ENCODE data around the gene DNAJC13.

The DNAJC13 gene

DNA sequence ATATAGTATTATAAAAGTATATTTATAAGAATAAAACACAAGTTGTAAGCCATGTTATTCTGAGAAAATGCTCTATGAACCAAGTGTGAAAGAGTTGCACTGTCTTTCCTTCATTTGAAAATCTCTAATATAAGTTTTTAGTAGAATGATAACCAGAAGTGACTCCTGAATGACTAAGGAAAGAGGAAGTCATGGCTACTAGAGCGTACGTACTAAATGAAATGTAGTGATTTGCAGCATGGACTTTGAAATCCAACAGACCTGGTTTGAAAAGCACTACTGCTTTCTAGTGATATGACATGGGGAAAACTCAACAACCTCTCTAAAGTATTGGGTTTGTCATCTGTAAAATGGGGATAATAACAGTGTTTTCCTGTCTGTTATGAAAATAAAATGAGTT is 10.3 kb upstream of the DNAJC13 start:
- no peak for DNase-seq

DNA sequence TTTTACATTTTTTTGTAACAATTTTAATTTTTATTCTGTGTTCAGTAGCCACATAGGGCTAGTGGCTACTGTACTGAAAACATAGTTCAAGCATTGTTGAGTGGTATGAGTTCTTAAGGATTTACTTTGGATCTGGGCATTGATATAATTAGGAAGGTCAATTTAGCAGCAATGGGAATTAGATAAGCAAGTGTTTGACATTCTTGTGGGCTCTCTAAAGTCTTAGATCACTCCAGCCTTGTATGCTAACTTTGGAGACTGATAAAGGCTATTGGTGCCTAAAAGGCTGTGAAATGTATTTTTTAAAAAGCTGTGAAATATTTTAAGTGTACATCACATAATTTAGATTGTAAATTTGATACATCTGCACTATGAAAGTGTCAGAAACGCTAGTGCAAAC is 2.5 kb upstream of the DNAJC13 start:
- DNase-seq: no peak

DNA sequence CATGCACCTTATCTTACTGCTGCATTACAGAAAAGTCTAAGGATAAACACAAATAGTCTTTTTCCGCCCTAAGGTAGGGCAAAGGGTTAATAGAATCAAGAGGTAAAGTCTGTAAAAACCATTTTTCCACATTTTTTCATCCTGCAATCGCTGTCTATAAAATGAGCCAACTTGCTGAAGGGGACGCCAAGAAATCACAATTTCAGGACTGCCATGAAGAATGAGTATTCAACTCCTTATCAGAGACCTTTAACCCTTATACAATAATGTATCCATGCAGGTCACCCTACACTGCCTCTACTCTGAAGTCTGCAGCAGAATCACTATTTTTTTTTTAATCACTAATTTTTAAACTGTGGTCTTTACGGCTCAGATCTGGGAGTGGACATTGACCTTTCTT is 1.1 kb upstream of the DNAJC13 start:
- no peak for DNase-seq

DNA sequence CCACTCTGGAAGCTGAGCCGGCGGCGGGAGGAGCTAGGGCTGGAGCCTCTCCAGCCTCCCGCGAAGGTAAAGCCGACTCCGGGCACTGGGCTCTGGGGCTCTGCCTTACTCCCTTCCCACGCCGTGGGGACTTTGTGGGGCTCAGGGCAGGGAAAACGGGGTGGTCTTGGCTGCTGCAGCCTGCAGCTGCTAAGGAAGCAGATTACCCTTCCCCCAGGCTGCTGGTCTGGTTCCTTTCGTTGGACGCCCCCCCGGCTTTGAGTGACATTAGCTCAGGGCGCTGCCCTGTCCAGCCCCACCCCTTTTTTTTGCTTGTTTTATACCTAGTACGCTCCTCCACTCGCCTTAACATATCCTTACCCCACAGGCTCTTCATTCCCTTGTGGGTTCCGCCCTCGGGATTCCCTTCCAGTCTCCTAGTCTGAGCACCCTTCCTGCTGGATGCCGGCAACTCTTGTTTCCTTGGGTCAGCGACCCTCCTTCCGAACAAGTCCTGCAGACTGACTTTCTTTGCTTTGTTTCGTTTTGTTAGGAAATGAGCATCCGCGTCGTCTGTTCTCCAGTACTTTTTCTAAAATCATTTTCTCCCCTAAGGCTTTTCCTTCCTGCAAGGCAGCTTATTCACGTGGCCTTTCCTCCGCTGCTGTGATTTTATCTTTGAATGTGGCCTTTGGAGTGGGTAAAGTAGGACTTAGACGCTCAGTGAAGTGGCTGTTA is 551 bp downstream of the DNAJC13 start:
- peak; percentile 53 for DNase-seq

DNA sequence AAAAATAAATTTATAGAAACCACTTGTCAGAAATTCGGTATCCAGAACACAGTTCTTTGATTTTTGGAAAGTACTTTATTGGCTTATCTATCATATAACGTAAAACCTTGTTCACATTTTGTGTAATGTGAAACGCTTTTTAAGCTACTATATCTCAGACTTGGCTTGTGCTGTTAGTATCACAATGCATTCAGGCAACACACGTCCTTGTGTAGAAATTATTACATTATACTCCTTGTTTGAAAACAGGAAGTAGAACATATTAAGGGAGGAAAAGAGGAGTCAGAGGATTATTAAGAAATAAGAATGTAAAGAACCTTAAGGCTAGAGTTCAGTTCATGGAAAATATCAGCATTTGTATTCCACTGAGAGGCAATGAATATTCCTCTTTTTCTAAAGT is 1.6 kb downstream of the DNAJC13 start:
- DNase-seq: no peak

DNA sequence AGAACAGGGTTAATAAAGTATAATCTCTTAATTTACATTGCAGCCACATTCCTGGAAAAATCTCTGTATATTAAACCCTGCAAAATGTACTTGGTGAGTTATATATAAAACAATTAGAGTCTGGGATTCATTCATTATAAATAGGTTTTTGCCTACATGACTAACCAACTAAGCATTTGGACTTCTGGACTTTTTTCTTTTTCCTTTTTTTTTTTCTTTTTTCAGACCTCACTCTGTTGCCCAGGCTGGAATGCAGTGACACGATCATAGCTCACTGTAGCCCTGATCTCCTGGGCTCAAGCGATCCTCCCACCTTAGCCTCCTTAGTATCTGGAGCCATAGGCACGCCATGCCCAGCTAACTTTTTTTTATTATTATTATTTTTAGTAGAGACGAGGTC is 4.5 kb downstream of the DNAJC13 start:
- no peak for DNase-seq

DNA sequence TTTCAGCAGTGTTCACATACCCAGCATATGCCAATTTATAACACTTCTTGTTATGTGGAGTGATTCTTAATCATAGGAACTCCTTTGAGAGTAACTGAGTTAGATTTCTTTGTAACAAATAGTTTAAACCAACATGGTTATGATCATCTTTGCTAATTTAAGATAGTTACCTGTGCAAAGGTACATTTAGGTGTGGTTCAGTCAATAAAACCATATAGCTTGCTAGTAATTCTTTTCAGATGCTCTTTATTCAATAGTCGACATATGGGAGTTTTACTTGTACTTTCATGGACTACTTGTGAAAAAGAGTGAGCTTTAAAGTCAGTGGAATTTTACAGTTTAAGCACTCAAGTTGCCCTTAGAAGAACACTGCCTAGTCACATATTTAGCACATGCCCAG is 5.2 kb downstream of the DNAJC13 start:
- DNase-seq: no peak

DNA sequence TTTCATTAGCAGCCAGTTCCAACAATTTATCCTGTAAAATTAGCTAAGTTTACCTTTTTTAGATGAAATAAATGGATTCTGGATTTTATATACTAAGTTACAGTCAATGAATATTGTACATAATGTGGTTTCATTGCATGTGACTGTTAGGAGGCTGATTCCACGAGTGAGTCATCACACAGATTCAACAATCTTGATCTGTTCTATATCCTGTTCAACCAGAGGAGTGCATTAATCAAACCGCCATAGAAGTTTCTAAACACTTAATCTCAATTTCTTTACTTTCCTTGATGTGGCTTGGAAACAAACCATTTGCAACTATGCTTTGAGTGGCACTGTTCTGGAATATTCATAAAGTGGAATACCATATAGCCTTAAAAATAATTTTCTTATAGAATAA is 15.3 kb downstream of the DNAJC13 start:
- DNase-seq: no peak

DNA sequence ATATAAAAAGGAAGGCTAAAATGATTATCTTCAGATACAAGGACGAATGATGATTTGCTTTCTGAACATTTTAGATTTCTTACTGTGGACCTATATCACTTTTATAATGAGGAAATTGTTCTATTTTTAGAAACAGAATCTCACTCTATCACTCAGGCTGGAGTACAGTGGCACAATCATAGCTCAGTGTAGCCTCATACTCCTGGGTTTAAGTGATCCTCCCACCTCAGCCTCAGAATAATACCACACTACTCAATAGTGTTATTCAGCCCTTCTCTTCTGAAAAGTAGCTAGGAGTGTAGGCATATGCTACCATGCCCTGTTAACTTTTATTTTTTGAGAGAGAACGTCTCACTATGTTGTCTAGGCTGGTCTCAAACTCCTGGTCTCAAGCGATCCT is 15.8 kb downstream of the DNAJC13 start:
- no peak for DNase-seq

DNA sequence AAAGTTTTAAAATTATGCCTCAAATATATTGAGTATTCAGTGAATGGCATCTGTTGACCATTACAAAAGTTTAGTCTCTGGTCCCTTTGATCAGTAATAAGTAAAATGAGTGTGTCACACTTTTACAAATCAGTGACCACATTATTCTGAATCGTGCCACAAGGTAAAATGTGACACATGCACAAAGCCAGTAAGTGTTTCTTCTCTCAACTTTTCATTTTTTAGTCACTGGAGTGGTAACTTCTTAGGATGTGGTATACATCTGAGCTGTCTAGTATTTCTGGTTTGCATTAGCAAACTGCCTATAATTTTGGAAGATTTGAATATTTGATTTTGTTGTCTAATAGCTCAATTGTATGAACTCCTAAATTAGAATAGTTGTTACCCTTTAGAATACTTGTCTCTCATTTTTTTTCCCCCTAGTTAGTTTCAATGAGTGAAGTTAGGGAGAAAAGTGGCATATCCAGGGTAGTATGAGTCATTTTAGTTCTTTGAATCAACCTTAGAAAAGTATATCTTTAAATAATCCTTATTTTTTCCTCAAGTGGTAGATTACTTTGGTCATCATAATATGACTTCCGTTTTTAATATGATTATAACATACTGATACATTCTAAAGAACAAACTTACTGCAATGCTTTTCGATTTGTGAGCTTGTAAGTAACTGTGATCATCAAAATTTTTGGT is 18.1 kb downstream of the DNAJC13 start:
- DNase-seq: no peak

DNA sequence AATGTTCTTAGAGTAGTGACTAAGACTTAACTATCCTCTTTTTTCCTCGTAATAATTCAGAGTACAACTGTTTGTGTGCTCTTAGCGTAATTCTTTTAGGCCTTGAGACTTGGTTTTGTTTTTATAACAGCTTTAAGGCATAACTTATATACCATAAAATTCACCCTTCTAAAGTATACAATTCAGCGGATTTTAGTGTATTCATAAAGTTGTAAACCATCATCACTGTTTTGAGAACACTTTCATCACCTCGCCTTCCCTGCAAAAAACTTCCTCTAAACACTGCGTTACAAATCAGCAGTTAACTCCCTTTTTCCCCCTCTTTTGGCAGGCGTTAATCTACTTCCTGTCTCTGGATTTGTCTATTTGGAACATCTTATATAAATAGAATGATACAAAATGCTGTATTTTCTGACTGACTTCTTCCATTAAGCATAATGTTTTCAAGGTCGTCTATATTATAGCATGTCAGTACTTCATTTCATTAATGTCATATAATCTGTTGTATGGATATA is 18.7 kb downstream of the DNAJC13 start:
- no peak for DNase-seq

DNA sequence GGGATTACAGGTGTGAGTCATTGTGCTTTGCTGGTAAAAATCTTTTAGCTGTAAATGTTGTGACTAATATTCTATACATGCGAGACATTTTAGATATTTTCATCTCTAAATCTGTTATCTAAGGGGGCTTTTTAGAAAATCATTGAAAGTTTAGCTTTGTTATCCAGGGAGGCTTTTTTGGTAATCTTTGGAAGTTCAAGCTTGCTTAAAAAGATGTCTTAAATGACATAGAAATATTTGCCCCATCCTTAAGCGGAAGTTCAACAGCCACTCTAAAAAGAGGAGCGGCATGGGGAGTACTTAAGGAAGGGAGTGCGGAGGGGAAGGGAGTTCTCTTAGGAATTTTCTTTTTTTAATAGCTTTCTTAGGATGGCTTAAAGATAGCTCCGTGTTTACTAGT is 26.1 kb downstream of the DNAJC13 start:
- DNase-seq: no peak

DNA sequence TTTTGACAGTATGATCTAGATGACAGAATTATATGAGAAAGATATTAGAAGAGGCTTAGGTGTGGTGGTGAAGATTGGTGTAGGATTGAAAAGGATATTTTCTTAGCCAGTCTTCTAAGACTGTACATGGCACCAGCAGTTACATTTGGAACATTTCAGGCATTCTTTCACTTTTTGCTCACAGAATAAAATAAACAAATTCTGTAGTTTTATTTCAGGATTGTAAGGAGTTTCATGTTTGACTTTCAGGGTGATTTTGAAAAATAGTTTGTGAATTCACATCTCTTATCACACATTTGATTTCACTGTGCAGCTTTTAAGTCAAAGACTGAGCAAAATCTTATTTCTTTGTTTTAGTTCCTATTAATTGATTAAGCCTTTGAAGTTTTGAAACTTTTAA is 27.1 kb downstream of the DNAJC13 start:
- DNase-seq: no peak

DNA sequence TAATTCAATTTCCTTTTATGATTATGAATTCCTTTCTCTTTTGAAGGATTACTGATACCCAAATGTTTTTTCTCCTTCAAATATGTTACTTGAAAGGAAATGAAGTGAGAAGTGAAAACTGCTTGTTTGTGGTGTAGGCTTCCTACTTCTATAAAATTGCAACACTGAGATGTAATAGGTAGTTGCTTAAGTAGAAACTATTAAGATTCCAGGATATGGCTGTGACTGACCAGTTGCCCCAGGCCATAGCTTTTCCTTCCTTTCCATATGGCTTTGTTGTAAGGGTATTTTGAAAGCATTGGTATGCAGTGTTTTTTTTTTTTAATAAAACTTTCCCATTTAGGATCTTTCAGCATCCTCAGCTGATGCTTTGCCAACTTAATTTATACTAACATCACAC is 28.5 kb downstream of the DNAJC13 start:
- no peak for DNase-seq

DNA sequence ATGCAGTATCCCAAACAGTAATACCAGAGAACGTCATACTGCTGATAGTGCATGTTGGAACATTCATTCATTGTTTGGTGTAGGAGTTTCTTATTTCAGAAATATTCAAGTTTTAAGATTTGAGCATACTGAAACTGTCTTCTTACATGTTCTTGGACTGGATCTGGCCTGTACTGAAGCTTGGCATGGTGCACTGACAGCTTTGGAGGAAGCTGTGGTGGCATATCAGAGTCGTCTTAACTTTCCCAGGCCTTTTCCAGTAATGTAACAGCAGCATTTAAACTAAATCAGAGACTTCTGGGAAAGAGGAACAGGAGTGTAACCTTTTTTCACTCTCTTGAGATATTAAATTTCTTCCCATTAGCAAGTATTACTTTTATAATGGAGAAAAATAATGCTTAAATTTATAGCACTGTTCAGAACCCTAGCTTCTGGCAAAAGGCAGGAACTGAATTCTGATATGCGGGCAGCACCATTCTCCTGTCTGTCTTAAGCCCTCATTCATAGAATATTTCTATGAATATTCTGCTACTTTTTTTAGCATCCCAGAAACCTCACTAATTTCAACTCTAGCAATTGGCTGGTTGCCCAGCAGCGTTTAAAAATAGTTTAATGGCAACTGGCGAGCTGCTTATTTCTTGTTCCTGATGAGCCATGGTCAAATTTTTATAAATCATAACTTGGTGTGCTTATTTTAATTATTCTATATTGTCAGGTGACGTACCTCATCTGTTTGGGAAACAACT is 31.1 kb downstream of the DNAJC13 start:
- DNase-seq: no peak

DNA sequence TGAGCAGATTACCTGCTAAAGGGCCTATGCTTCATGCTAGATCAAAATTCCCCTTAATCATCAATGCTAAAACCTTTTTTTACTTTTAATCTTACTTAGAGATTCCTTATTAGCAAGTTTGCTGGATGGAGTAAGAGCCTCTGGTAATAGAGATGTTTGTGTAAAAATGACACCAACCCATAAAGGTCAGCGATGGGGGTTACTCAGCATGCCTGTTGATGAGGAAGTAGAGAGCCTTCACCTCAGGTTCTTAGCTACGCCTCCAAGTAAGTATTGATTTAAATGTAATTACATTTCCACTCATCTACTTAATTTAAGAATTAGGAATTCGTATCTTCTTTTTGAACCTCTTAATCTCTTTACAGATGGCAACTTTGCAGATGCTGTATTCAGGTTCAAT is 38.8 kb downstream of the DNAJC13 start:
- no peak for DNase-seq

DNA sequence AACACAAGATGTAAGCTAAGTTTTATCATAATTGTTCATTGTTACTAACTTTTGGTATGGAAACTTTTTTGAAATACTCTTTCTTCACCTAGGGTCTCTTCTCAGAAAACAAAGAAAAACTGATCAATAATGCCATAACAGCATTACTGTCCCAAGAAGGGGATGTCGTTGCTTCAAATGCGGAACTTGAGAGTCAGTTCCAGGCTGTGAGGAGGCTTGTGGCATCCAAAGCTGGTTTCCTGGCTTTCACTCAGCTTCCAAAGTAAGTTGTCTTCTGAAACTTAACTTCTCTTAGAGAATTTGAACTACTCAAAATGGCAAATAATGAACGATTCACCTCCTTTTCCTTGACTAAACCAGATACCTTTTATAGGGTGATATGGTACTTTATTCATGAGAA is 39.3 kb downstream of the DNAJC13 start:
- DNase-seq: no peak

DNA sequence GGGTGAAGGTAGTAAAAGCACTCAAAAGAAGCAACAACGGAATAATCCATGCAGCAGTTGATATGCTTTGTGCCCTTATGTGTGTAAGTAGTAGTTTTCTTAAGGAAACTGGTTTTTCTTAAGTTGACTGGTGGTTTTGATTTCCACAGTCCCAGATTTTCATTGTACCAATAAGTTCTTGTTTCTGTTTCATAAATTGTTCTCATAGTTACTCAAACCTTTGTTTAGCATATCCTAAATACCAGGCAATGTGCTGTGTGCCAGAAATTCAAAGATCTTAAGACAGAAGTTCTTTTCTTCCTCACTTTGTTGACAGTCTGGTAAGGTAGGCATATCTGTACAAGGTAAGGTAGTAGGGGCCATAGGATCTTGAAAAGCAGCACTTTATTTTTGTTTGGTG is 40.0 kb downstream of the DNAJC13 start:
- DNase-seq: no peak

DNA sequence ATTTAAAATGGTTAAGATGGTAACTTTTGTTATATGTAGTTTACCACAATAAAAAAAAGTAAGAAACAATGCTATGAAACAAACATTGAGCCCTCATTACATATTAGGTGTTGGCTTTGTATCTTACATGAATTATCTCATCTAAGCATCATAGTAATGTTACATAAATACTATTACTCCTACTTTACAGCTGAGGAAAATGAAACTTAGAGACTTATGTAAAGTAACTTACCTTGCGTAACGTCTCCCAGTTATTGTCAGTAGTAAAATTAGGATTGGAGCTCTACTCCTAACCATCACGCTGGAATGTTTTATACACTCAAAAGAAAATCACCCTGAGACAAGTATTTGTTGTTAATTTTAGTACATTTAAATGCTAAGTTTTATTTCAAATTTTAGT is 42.2 kb downstream of the DNAJC13 start:
- DNase-seq: no peak

DNA sequence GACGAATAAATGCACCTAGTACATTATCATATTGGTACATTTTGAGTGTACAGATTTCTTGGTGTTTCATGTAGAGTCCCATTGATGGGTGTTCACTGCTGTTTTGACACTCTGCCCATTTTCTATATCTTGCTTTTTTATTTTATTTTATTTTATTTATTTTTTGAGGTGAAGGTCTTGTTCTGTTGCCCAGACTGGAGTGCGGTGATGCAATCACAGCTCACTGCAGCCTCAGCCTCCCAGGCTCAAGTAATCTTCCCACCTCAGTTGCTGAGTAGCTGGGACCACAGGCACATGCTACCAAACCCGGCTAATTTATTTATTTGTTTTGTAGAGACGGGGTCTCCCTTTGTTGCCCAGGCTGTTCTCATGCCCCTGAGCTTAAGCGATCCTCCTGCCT is 44.2 kb downstream of the DNAJC13 start:
- DNase-seq: no peak

DNA sequence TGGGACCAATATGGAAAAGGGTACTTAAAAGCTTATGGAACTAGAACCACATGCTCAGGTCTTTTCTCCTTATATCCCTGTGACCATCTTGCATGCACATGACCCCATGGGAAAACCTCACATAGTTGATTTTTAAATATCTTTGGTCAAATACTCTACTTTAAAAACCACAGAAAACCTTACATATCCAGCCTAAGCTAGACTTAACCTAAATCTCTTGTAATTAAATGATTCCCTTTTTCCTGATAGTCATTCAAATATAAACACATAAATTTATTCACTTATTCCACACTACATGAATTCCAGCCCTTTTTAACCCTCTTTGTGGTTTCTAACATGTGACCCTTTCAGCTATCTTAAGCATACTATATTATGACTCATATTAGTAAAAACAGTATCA is 46.8 kb downstream of the DNAJC13 start:
- DNase-seq: no peak

DNA sequence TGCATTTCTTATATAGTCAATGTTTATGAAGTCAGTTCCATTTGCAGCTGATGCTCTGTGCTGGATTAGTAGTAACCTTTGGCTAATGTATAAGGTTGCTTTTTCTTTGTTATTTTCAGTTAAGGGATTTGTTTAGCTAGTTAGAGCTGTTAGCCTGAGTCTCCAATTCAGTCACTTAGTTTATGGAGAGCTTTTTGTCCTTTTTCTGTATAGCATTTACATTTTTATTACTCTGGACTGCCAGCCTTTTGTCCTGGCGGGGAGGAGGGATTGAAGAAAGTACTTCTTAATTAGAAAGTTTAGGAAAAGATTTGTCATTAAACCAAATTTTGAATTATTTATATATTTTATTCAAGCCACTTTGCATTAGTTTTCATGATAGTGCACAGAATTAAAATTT is 52.0 kb downstream of the DNAJC13 start:
- no peak for DNase-seq

DNA sequence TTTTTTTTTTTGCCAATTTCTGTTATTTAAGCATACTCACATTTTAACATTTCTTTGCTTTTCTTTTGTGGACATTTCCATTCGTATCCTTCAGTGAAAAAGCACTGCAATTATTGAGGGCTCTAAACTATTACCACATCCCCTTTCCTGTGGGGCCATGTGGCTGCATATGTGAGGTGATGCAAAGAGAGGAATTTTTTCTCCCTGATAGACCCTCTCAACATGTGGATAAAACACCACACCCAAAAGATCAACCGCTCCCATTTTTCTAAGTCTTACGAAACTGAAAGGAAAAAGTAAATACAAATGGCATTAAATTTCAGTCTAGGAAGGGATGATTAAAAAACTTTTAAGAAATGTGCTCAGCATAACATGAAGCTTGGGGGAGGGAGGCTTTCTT is 68.8 kb downstream of the DNAJC13 start:
- DNase-seq: no peak

DNA sequence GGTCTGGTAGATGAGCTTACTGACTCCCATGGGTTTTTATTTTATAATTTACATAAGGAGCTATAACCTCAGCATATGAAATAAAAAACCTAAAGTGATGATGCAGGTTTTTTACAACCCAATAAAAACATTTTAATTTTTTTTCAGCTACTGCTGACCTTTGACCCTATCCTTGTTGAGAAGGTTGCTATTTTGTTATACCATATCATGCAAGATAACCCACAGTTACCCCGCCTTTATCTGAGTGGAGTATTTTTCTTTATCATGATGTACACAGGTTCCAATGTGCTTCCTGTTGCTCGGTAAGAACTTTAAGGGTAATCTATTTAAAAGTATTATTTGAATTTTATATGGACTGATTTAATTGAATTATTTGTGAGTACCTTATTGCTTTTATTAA is 70.8 kb downstream of the DNAJC13 start:
- DNase-seq: no peak

All from NCI-H524 treated with DMSO at 0.1 percent for 48 hours (cell line).